Stimulated activated CD4-positive, alpha-beta T cell treated with anti-CD3 and anti-CD28 coated beads, Interleukin-1b, Interleukin-23, amount 100 ng/mL, for 1 hour (primary cell): ENCODE data around the gene TMEM245.
"Not testable (repeated sequence)": the region's sequence is repeated elsewhere in the genome, so short reads cannot be mapped to it uniquely, and the experiment has no call there.

ENCODE experiments used
- DNase-seq, 2 donors: peaks; one replicate each; pipeline ENCODE4 v3.0.0-alpha.2; 2020; ENCODE audit warnings: low read depth in 2 of 2

TMEM245 gene

GRCh38 chr9:109063760-109064159, 56.0 kb downstream of the TMEM245 start:
- DNase-seq, result no peak

GRCh38 chr9:109062543-109062942, 57.2 kb downstream of the TMEM245 start:
- DNase-seq, result no peak

GRCh38 chr9:109060191-109060590, 59.6 kb downstream of the TMEM245 start:
- DNase-seq, result no peak

- not testable (repeated sequence) for DNase-seq
These were observed 66.6 kb downstream of the TMEM245 start for GRCh38 chr9:109053121-109053520.

GRCh38 chr9:109052416-109052815, 67.3 kb downstream of the TMEM245 start:
- no peak for DNase-seq

GRCh38 chr9:109051733-109052132, 68.0 kb downstream of the TMEM245 start:
- DNase-seq, result no peak

GRCh38 chr9:109050444-109050843, 69.3 kb downstream of the TMEM245 start:
- DNase-seq, result no peak

GRCh38 chr9:109048822-109049221, 70.9 kb downstream of the TMEM245 start:
- no peak for DNase-seq

- DNase-seq, result no peak
These were observed 72.5 kb downstream of the TMEM245 start for GRCh38 chr9:109047259-109047658.

- DNase-seq, result no peak
These were observed 73.4 kb downstream of the TMEM245 start for GRCh38 chr9:109046346-109046745.

- no peak for DNase-seq
These were observed 76.2 kb downstream of the TMEM245 start for GRCh38 chr9:109043578-109043977.

- no peak for DNase-seq
These were observed 79.2 kb downstream of the TMEM245 start for GRCh38 chr9:109040571-109040970.

- DNase-seq, result no peak
These were observed 80.2 kb downstream of the TMEM245 start for GRCh38 chr9:109039539-109039938.

- DNase-seq, result no peak
These were observed 81.6 kb downstream of the TMEM245 start for GRCh38 chr9:109037946-109038715.

GRCh38 chr9:109036744-109037680, 82.7 kb downstream of the TMEM245 start:
- no peak for DNase-seq

- no peak for DNase-seq
These were observed 83.9 kb downstream of the TMEM245 start for GRCh38 chr9:109035684-109036423.

GRCh38 chr9:109033941-109034700, 85.6 kb downstream of the TMEM245 start:
- no peak for DNase-seq

GRCh38 chr9:109031241-109031640, 88.5 kb downstream of the TMEM245 start:
- DNase-seq, result no peak

- DNase-seq, result no peak
These were observed 89.3 kb downstream of the TMEM245 start for GRCh38 chr9:109030426-109030825.

- DNase-seq, result no peak
These were observed 91.3 kb downstream of the TMEM245 start for GRCh38 chr9:109028457-109028856.

GRCh38 chr9:109027176-109027575, 92.6 kb downstream of the TMEM245 start:
- no peak for DNase-seq
